Sigmoid colon (tissue), 7 donors: ENCODE measurements around the gene GOLGA2. TPM values are rescaled to one million over a fixed set of nuclear protein-coding genes. Genes with fewer than 3 reads are reported as not detected.

Experiments
- DNase-seq: peaks from one replicate; pipeline ENCODE4 v3.0.0-alpha.2; 2019
- H3K27ac ChIP-seq, 4 donors: fragments of 200-600 bp; sonication (generic); one replicate each; pipeline ENCODE4 v1.5.1; 2016 to 2019; ENCODE audit warnings: mild to moderate bottlenecking in 1 of 4
- H3K27me3 ChIP-seq, 3 donors: fragments of 200-600 bp; sonication (generic); one replicate each; pipeline ENCODE4 v1.5.1; 2019; ENCODE audit warnings: mild to moderate bottlenecking in 1 of 3
- H3K36me3 ChIP-seq, 4 donors: fragments of 200-600 bp; sonication (generic); one replicate each; pipeline ENCODE4 v1.5.1; 2016 to 2019
- H3K4me1 ChIP-seq, 4 donors: fragments of 200-600 bp; sonication (generic); one replicate each; pipeline ENCODE4 v1.5.1; 2017 to 2019
- H3K4me3 ChIP-seq, 4 donors: fragments of 200-600 bp; sonication (generic); one replicate each; pipeline ENCODE4 v1.5.1; 2017 to 2019; ENCODE audit warnings: mild to moderate bottlenecking in 2 of 4, moderate library complexity in 1 of 4
- H3K9me3 ChIP-seq, 4 donors: fragments of 200-600 bp in 3 of 4; sonication (generic) in 3 of 4; one replicate each; pipeline versions ENCODE4 v1.5.1 to v1.6.1; 2013 to 2019
- CTCF ChIP-seq, 4 experiments: fragments of 450-650 bp in 3 of 4; fragments of 200-600 bp in 1 of 4; IDR thresholded peaks; one replicate each; pipeline ENCODE4 v1.5.1; 2016 to 2019; ENCODE audit warnings: antibody characterized with exemption in 4 of 4, mild to moderate bottlenecking in 3 of 4, moderate library complexity in 2 of 4
- EP300 ChIP-seq, 4 donors: sonication (generic); formaldehyde crosslinking; IDR thresholded peaks; one replicate each; pipeline ENCODE4 v1.6.1; 2017; ENCODE audit warnings: antibody characterized with exemption in 4 of 4
- POLR2A ChIP-seq, 2 donors: fragments of 450-650 bp; IDR thresholded peaks; one replicate each; pipeline ENCODE4 v1.6.1; 2016; ENCODE audit warnings: antibody characterized with exemption in 2 of 2, mild to moderate bottlenecking in 2 of 2, moderate library complexity in 2 of 2
- POLR2AphosphoS5 ChIP-seq, 4 donors: sonication (generic); formaldehyde crosslinking; IDR thresholded peaks; one replicate each; pipeline ENCODE4 v1.6.1; 2017; ENCODE audit warnings: antibody characterized with exemption in 4 of 4
- WGBS, 2 donors: extraction: QIAGEN DNeasy Blood & Tissue Kit; methylation state at CpG; one replicate each; pipeline ENCODE4 v1.1.7; 2013; 5-methylcytosine and 5-hydroxymethylcytosine counted together
- intact Hi-C: fragments of 100-400 bp; cut with DNase I; formaldehyde crosslinking; loops from one replicate; pipeline ENCODE4 v1.15.1; 2023
- polyA plus RNA-seq, 3 donors: library from polyadenylated mRNA; stranded (reverse); fragments of 200-250 nt; gene quantifications; one replicate each; pipeline ENCODE4 v1.2.3, GENCODE V29; 2013
- total RNA-seq, 4 donors: library from RNA; depleted of rRNA; stranded (reverse); fragments of >200 nt; gene quantifications; one replicate each; pipeline ENCODE4 v1.1.0, GENCODE V29; 2016
- donor health status: healthy with polysubstance abuse.
- donor health status: Bipolar disorder and iron deficiency.
- donor health status: healthy.

Gene GOLGA2
- total and polyA plus RNA-seq, 7 donors, result 48.1 to 104 (median 82.7) TPM

DNA sequence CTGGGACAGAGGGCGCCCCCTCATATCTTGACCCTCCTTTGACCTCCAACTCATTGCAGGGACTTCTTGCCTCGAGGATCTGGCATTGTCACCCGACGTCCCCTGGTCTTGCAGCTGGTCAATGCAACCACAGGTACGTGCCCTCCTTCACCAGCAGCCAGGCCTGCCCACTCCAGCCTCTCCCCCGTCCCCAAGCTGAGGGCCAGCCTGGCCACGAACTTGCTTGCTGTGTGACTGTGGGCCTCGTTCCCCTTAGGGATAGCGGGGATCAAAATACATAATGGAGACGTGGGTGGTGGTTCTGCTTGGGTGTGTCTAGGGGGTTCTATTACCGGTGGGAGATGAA is 57.7 kb downstream of the GOLGA2 start:
- no peak for TF ChIP-seq CTCF (IDR thresholded peaks at IDR 0.05)
- TF ChIP-seq POLR2A (IDR thresholded peaks at IDR 0.05), result no peak
- TF ChIP-seq POLR2AphosphoS5 (IDR thresholded peaks at IDR 0.05), result no peak
- TF ChIP-seq EP300 (IDR thresholded peaks at IDR 0.05), result no peak
- no peaks in the 10 kb centered on the region for H3K9me3 ChIP-seq
- peak overlapping the region; percentile 11 to 44 (median 36) for H3K4me3 ChIP-seq
- H3K27ac ChIP-seq, result peak overlapping the region in 3 of 4 donors; percentile 21 to 68 (median 44)
- H3K27me3 ChIP-seq, result no peaks in the 10 kb centered on the region
- WGBS, 2 donors, result 48 to 68% methylated on average over 11 of the region's 11 CpGs
- intact Hi-C loops, result no loop called here
- peaks cover 0 to 14% (median 6%) of the 10 kb centered on the region in 4 donors for H3K4me1 ChIP-seq
- H3K36me3 ChIP-seq, result no peaks in the 10 kb centered on the region
- no peak for DNase-seq

- H3K9me3 ChIP-seq, result no peaks in the 10 kb centered on the region
- H3K27ac ChIP-seq, result peak overlapping the region; percentile 1 to 62 (median 24)
- 84 to 89% methylated on average over 16 of the region's 16 CpGs for WGBS, 2 donors
- intact Hi-C loops, result no loop called here
- no peaks in the 10 kb centered on the region for H3K36me3 ChIP-seq
- peaks cover 0 to 14% (median 6%) of the 10 kb centered on the region in 4 donors for H3K4me1 ChIP-seq
- H3K27me3 ChIP-seq, result no peaks in the 10 kb centered on the region
- TF ChIP-seq CTCF (IDR thresholded peaks at IDR 0.05) (no peak), EP300 (IDR thresholded peaks at IDR 0.05) (no peak), POLR2A (IDR thresholded peaks at IDR 0.05) (no peak), POLR2AphosphoS5 (IDR thresholded peaks at IDR 0.05) (no peak)
- DNase-seq, result no peak
- H3K4me3 ChIP-seq, result no peak overlapping the region
Observed at GRCh38 chr9:128216781-128217553, 58.8 kb downstream of the GOLGA2 start.

- H3K4me3 ChIP-seq, result no peak overlapping the region
- H3K27me3 ChIP-seq, result no peaks in the 10 kb centered on the region
- peak overlapping the region; percentile 37 to 62 (median 52) for H3K27ac ChIP-seq
- H3K9me3 ChIP-seq, result no peaks in the 10 kb centered on the region
- 71 to 73% methylated on average over 10 of the region's 10 CpGs for WGBS, 2 donors
- DNase-seq, result peak; percentile 82
- intact Hi-C loops, result no loop called here
- TF ChIP-seq POLR2A (IDR thresholded peaks at IDR 0.05) (no peak), POLR2AphosphoS5 (IDR thresholded peaks at IDR 0.05) (peak in 1 of 4 donors; percentile 16)
- H3K36me3 ChIP-seq, result no peaks in the 10 kb centered on the region
- peaks cover 0 to 16% (median 6%) of the 10 kb centered on the region in 4 donors for H3K4me1 ChIP-seq
Observed at GRCh38 chr9:128215491-128216409, 60.1 kb downstream of the GOLGA2 start.

DNA sequence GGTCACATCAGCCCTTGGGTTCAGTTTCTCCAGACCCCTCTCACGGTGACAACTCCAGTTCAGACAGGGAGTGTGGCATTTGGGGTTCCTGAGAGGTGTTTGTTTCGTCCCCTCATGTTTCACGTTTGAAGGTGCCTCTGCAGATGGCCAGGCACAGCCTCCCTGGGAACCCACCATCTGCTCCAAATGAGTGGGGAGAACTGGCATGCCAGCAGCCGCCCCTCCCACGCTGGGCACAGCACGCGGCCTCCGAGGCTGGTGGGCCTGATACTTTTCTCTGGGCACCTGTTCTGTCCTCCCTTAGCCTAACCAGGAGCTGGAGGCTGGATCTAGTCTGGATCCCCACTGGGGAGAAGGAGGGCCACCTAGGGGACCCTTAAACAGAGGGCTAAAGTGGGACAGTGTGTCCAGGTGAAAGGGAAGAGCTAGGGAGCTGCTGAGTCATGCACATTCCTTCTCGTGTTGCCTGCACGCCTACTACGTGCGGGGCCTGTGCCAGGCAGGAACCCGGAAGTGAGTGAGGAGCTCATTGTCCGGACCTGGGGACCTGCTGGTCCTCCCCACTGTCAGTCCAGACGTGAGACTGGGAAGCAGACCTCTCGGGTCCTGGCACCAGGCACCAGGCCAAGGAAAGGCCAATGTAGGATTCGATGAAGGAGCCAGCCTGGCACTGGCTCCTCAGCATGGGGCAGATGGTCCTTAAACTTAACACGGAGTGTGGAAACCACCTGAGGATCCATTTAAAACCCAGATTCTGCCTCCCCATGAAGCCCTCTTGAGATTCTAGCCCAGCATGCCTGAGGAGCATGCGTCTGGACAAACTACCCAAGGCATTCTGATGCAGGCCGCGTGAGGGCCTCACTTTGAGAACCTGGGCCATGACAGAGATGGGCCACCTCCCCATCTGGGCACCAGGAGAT is 61.0 kb downstream of the GOLGA2 start:
- WGBS, 2 donors, result 76 to 83% methylated on average over 21 of the region's 21 CpGs
- Histone ChIP-seq H3K4me1 (peaks cover 0 to 19% (median 6%) of the 10 kb centered on the region in 4 donors), H3K27me3 (no peaks in the 10 kb centered on the region), H3K27ac (peak overlapping the region; percentile 37 to 62 (median 52)), H3K9me3 (no peaks in the 10 kb centered on the region), H3K36me3 (no peaks in the 10 kb centered on the region), H3K4me3 (no peak overlapping the region)
- TF ChIP-seq CTCF (IDR thresholded peaks at IDR 0.05) (no peak), POLR2AphosphoS5 (IDR thresholded peaks at IDR 0.05) (no peak), POLR2A (IDR thresholded peaks at IDR 0.05) (no peak), EP300 (IDR thresholded peaks at IDR 0.05) (no peak)
- intact Hi-C loops, result no loop called here
- DNase-seq, result no peak
